ENCODE results near the gene MVP.

DNA sequence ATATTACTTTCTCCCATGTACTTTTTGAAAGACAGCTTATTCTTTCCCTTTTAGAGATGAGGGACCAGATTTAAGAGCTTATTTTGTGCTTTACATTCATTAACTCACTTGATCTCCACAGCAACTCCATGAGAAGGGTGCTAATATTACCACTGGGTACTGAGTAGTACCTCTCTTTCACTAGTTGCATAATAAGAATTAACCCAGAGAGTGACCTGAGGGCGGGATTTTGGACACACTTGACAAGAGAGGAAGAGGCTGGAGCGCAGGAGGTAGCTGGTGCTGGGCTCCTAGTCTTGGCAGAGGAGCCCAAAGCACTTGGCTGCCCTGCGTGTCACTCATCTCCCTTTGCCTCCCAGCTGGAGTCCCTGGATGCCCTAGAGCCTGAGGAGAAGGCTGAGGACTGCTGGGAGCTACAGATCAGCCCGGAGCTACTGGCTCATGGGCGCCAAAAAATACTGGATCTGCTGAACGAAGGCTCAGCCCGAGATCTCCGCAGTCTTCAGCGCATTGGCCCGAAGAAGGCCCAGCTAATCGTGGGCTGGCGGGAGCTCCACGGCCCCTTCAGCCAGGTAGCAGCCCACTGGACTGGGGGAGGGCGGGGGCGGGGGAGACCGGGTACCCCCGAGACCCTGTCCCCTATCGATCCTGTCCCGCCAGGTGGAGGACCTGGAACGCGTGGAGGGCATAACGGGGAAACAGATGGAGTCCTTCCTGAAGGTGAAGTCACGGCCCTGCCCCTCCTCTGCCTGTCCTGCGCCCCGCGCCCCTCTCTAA is 15.6 kb upstream of the MVP start:
- TF ChIP-seq, protein P1, sequence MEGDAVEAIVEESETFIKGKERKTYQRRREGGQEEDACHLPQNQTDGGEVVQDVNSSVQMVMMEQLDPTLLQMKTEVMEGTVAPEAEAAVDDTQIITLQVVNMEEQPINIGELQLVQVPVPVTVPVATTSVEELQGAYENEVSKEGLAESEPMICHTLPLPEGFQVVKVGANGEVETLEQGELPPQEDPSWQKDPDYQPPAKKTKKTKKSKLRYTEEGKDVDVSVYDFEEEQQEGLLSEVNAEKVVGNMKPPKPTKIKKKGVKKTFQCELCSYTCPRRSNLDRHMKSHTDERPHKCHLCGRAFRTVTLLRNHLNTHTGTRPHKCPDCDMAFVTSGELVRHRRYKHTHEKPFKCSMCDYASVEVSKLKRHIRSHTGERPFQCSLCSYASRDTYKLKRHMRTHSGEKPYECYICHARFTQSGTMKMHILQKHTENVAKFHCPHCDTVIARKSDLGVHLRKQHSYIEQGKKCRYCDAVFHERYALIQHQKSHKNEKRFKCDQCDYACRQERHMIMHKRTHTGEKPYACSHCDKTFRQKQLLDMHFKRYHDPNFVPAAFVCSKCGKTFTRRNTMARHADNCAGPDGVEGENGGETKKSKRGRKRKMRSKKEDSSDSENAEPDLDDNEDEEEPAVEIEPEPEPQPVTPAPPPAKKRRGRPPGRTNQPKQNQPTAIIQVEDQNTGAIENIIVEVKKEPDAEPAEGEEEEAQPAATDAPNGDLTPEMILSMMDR (IDR thresholded peaks at IDR 0.05) = no peak
- TF ChIP-seq POLR2A (IDR thresholded peaks at IDR 0.05) = no peak
